Measurements from ENCODE around the gene CES1. TPM values are rescaled to one million over a fixed set of nuclear protein-coding genes. Genes with fewer than 3 reads are reported as not detected.
A peak's percentile ranks its signal among the peaks of the same experiment; 100 is the strongest.
"Not testable (repeated sequence)": the region's sequence is repeated elsewhere in the genome, so short reads cannot be mapped to it uniquely, and the experiment has no call there.

Gene CES1
- total RNA-seq, 1 experiment from 2014 or later, result 1.5 TPM

DNA sequence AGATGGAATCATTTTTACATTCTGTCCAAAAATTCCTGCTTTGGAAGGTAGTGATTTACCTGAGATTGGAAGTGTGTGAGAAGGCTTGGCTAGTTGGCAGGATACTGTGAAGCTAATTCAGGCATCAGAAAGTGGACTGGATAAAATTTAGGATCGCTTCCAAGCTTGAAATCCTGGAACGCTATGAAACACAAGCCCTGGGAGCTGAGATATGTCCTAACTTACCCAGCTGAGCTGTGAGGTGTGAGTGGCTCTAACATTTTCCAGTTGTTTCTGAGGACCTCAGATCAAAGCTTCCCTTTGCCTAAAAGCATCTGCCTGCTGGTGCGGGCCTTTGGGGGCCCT is 73.0 kb downstream of the CES1 start:
- in situ Hi-C loops (cut with HindIII; ENCODE audit: low pct_unique_long_range_greater_than_20kb, low sequenced_read_pairs); DNase-seq (ENCODE audit: low read depth): not testable (repeated sequence)

- DNase-seq (ENCODE audit: low read depth); in situ Hi-C loops (cut with HindIII; ENCODE audit: low pct_unique_long_range_greater_than_20kb, low sequenced_read_pairs): not testable (repeated sequence)
Observed at GRCh38 chr16:55757595-55758527, 75.0 kb downstream of the CES1 start.

DNA sequence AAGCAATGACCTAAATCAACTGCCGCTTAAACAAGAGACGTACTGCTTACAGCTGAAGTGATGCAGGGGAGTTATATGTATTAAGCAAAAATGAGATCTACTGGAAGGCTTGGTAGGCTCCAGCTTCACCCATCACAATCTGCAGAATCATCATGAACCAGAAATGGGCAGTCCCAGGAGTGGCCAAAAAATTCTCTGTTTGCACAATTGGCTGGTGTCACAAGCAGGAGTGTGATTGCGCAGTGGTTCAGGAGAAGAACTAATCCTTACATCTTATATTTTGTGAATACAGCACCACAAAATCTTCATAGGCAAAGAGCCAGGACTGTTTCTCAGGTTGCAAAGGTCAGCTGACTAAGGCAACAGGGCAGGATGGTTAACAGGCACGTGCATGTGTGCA is 75.9 kb downstream of the CES1 start:
- no peak for DNase-seq (ENCODE audit: low read depth)
- in situ Hi-C loops (cut with HindIII; ENCODE audit: low pct_unique_long_range_greater_than_20kb, low sequenced_read_pairs), result no loop called here

DNA sequence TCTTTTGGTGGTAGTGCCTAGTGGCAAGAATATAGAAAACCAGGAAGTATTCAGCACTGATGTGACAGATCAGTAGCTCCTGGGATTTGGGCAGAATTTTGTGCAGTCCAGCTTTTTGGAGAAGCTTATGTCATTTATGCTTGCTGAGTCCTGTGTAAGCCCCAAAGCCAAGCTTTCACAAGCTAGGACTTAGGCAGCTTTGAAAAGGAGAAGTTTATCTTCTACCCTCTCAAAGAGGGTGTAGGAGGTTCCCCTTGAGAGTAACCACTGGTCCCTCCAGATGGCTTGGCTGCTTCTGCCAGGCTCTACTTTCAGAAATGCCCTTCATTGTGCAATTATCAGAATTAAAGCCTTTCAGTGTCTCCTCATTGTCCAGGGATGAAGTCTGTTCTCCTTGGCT is 78.8 kb downstream of the CES1 start:
- DNase-seq (ENCODE audit: low read depth), result no peak
- in situ Hi-C loops (cut with HindIII; ENCODE audit: low pct_unique_long_range_greater_than_20kb, low sequenced_read_pairs), result no loop called here

GRCh38 chr16:55753145-55753631 is 79.7 kb downstream of the CES1 start:
- in situ Hi-C loops (cut with HindIII; ENCODE audit: low pct_unique_long_range_greater_than_20kb, low sequenced_read_pairs), result not testable (repeated sequence)

More at GRCh38 chr16:55753145-55753631, 79.7 kb downstream of the CES1 start:
- DNase-seq (ENCODE audit: low read depth), result peak; percentile 22

Other genes starting within 250 kb of the CES1 start
- gene SLC6A2, start 177.1 kb downstream of the CES1 start, total RNA-seq (2014; rRNA removed; shearing (Covaris generic); ENCODE audit: low replicate concordance), result not detected in 2 replicates
- not detected in 2 replicates for gene CES5A, start 42.3 kb upstream of the CES1 start, total RNA-seq (2014; rRNA removed; shearing (Covaris generic); ENCODE audit: low replicate concordance)

Data from Caki2 (cell line).